ENCODE measurements around the gene ACOX2.
A peak's percentile ranks its signal among the peaks of the same experiment; 100 is the strongest.

ACOX2 gene

DNA sequence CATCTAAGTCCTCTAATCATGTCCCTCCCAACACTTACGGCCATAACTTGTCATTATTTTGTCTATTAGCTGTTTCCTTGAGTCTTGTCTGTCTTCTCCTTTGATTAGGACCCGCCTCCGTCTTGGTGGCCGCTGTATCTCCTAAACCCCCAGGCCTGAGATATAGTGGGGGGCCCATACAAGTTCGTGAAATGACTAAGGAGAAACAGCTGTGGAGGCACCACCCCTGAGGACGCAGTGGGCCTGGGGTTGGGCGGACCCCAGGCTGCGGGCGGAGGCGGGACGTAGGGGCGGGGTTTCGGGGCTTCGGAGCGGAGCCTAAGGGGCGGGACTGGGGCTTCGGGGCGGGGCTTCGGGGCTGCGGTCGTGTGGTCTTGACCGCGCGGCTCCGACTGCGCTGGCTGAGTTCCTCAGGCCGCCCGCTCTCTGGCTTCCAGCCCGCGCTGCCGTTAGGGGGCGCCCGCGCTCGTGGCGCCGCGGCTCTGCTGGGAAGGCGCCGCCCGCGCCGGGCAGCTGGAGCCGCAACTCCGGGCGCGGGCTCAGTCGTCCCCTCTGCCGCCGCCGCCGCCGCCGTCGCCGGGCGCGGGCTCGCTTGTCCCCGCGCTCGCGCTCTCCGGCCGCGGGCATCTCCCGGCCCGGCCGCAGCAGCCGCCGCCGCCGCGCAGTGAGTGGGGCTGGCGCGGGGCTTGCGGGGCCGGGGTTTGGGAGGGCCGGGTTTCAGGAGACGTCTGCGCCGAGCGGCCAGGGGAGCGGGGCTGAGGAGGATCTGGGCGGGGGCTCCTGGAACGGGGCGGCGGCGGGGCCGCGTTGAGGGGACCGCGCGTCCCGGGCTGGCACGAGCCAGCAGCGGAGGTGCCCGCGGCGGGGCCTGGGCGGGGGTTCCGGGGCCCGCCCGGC, 45.2 kb downstream of the ACOX2 start, which contains the start of gene KCTD6:
Gene KCTD6 (plus strand): TSS at position 591 of the 897 bp plus-strand sequence. CDS start 6,660 bp downstream, outside the sequence.
- peak; percentile 93 for ATAC-seq
- no peak for TF ChIP-seq OSR1 (CRISPR knock-in tag; IDR thresholded peaks at IDR 0.05)
- TF ChIP-seq BACH2 (CRISPR knock-in tag; IDR thresholded peaks at IDR 0.05; ENCODE audit: borderline replicate concordance), result no peak
- no peak for TF ChIP-seq GLIS3 (CRISPR knock-in tag; IDR thresholded peaks at IDR 0.05)
- TF ChIP-seq SNAI2 (CRISPR knock-in tag; IDR thresholded peaks at IDR 0.05), result no peak
- TF ChIP-seq RARB (CRISPR knock-in tag; IDR thresholded peaks at IDR 0.05), result no peak
- no peak for TF ChIP-seq ZFP30 (CRISPR knock-in tag; IDR thresholded peaks at IDR 0.05)
- TF ChIP-seq, protein P1, sequence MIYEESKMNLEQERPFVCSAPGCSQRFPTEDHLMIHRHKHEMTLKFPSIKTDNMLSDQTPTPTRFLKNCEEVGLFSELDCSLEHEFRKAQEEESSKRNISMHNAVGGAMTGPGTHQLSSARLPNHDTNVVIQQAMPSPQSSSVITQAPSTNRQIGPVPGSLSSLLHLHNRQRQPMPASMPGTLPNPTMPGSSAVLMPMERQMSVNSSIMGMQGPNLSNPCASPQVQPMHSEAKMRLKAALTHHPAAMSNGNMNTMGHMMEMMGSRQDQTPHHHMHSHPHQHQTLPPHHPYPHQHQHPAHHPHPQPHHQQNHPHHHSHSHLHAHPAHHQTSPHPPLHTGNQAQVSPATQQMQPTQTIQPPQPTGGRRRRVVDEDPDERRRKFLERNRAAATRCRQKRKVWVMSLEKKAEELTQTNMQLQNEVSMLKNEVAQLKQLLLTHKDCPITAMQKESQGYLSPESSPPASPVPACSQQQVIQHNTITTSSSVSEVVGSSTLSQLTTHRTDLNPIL (CRISPR knock-in tag; IDR thresholded peaks at IDR 0.05; ENCODE audit: low read depth), result no peak
- TF ChIP-seq ZFP3 (CRISPR knock-in tag; IDR thresholded peaks at IDR 0.05), result no peak
- TF ChIP-seq, protein P2, sequence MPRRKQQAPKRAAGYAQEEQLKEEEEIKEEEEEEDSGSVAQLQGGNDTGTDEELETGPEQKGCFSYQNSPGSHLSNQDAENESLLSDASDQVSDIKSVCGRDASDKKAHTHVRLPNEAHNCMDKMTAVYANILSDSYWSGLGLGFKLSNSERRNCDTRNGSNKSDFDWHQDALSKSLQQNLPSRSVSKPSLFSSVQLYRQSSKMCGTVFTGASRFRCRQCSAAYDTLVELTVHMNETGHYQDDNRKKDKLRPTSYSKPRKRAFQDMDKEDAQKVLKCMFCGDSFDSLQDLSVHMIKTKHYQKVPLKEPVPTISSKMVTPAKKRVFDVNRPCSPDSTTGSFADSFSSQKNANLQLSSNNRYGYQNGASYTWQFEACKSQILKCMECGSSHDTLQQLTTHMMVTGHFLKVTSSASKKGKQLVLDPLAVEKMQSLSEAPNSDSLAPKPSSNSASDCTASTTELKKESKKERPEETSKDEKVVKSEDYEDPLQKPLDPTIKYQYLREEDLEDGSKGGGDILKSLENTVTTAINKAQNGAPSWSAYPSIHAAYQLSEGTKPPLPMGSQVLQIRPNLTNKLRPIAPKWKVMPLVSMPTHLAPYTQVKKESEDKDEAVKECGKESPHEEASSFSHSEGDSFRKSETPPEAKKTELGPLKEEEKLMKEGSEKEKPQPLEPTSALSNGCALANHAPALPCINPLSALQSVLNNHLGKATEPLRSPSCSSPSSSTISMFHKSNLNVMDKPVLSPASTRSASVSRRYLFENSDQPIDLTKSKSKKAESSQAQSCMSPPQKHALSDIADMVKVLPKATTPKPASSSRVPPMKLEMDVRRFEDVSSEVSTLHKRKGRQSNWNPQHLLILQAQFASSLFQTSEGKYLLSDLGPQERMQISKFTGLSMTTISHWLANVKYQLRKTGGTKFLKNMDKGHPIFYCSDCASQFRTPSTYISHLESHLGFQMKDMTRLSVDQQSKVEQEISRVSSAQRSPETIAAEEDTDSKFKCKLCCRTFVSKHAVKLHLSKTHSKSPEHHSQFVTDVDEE (CRISPR knock-in tag; IDR thresholded peaks at IDR 0.05), result no peak

DNA sequence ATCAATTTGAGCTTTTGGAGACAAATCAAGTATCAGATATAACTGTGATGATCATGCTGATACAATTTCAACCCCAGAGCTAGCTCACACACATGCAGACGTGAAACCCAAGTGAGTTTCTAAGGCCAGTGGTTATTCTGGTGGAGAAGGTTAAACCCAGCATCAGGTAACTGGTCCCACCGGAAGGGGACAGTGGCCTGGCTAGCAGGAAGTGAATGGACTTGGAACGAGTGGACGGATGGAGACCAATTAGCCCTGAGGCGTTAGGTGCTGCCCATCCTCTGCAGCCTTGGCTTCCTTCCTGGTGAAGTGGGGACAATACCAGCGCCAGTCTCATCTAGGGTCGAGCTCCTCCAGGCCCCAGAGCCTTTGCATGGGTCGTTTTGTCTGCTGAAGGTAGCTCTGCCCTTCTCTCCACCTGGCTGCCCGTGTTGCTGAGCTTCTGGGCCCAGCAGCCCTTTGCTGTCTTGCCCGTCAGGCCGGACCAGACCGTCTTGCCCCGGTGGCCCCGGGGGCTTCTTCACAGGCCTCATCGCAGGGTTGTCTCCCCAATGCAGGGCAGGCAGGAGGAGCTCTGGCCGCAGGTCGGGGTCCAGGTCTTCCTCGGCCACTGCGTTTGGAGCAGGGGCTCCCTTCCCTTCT, 46.0 kb downstream of the ACOX2 start:
- no peak for ATAC-seq
- TF ChIP-seq ZFP3 (CRISPR knock-in tag; IDR thresholded peaks at IDR 0.05) (no peak), ZNF70 (CRISPR knock-in tag; IDR thresholded peaks at IDR 0.05) (no peak), ISL1 (CRISPR knock-in tag; IDR thresholded peaks at IDR 0.05) (no peak)

DNA sequence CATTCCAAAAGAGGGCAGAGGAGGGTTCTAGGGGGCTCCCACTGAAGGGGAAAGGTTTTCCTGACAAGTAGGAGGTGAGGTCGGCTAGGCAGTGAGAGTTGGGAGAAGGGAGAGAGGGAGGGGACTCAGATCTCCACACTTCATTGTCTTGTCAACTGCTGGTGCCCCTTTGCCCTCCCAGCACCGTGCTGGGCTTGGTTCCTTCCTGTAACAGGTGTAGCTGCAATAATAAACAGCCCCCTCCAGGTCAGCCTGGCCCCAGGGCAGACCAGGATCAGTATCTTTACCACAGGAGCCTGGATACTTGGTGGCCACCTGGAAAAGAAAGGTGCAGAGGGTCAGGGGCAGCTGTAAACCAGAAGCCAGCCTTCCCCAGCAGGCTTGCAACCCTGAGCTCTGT, 48.0 kb downstream of the ACOX2 start:
- no peak for ATAC-seq
- no peak for TF ChIP-seq ZNF8 (CRISPR knock-in tag; IDR thresholded peaks at IDR 0.05)
- no peak for TF ChIP-seq RARB (CRISPR knock-in tag; IDR thresholded peaks at IDR 0.05)
- no peak for TF ChIP-seq ZFP30 (CRISPR knock-in tag; IDR thresholded peaks at IDR 0.05)
- no peak for TF ChIP-seq OSR1 (CRISPR knock-in tag; IDR thresholded peaks at IDR 0.05)
- TF ChIP-seq SNAI2 (CRISPR knock-in tag; IDR thresholded peaks at IDR 0.05), result no peak
- no peak for TF ChIP-seq ISL1 (CRISPR knock-in tag; IDR thresholded peaks at IDR 0.05)
- TF ChIP-seq CSDC2 (CRISPR knock-in tag; IDR thresholded peaks at IDR 0.05), result no peak
- no peak for TF ChIP-seq BACH2 (CRISPR knock-in tag; IDR thresholded peaks at IDR 0.05; ENCODE audit: borderline replicate concordance)
- no peak for TF ChIP-seq ZNF70 (CRISPR knock-in tag; IDR thresholded peaks at IDR 0.05)
- TF ChIP-seq, protein P3, sequence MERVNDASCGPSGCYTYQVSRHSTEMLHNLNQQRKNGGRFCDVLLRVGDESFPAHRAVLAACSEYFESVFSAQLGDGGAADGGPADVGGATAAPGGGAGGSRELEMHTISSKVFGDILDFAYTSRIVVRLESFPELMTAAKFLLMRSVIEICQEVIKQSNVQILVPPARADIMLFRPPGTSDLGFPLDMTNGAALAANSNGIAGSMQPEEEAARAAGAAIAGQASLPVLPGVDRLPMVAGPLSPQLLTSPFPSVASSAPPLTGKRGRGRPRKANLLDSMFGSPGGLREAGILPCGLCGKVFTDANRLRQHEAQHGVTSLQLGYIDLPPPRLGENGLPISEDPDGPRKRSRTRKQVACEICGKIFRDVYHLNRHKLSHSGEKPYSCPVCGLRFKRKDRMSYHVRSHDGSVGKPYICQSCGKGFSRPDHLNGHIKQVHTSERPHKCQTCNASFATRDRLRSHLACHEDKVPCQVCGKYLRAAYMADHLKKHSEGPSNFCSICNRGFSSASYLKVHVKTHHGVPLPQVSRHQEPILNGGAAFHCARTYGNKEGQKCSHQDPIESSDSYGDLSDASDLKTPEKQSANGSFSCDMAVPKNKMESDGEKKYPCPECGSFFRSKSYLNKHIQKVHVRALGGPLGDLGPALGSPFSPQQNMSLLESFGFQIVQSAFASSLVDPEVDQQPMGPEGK (CRISPR knock-in tag; IDR thresholded peaks at IDR 0.05; ENCODE audit: borderline replicate concordance), result no peak
- TF ChIP-seq PPARA (CRISPR knock-in tag; IDR thresholded peaks at IDR 0.05; ENCODE audit: borderline replicate concordance), result no peak
- no peak for TF ChIP-seq TCF4 (CRISPR knock-in tag; IDR thresholded peaks at IDR 0.05; ENCODE audit: borderline replicate concordance)

DNA sequence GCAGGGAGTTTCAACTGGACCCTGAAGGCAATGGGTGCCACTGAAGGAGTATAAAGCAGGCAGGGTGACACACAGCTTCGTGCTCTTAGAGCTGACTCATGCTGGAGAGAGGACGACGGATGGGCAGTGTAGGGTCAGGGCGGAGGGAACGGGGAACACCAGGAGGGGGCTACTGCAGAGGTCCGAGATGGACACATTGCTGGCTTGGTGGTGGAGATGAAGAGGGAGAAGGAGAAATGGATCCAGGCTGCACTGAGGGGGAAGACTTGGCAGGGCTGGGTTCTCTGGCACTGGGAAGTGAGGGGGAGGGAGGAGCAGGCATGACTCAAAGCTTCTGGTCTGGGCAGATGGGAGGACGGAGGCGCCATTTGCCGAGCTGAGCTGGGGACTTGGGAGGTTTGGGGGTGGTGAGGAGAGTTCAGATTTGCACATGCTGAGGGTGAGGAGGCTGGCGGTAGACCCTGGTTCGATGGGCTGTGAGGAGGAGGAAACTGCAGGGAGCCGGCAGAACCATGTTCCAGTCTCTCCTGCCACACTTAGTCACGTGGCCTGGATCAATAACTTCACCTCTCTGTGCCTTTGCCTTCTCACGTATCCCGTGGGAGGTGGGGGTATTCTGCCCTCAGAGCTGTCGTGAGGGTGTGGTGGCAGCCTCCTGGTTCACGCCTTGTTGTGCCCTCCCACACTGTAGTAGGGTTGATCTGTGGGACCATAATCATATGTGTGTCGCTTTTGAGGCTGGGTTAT, 49.7 kb downstream of the ACOX2 start:
- TF ChIP-seq TCF4 (CRISPR knock-in tag; IDR thresholded peaks at IDR 0.05; ENCODE audit: borderline replicate concordance), result no peak
- no peak for TF ChIP-seq SNAI2 (CRISPR knock-in tag; IDR thresholded peaks at IDR 0.05)
- TF ChIP-seq RARB (CRISPR knock-in tag; IDR thresholded peaks at IDR 0.05), result no peak
- no peak for TF ChIP-seq ZFP30 (CRISPR knock-in tag; IDR thresholded peaks at IDR 0.05)
- TF ChIP-seq ARNTL (CRISPR knock-in tag; IDR thresholded peaks at IDR 0.05; ENCODE audit: borderline replicate concordance, low read depth), result no peak
- ATAC-seq, result peak; percentile 54

Measured in SK-N-SH treated with all-trans-retinoic acid at 6 μM for 48 hours (cell line).